Stimulated activated CD4-positive, alpha-beta T cell treated with anti-CD3 and anti-CD28 coated beads, Interleukin-2, amount 100 ng/mL, for 48 hours (primary cell): ENCODE measurements around the gene USP34.
"Not testable (repeated sequence)": the region's sequence is repeated elsewhere in the genome, so short reads cannot be mapped to it uniquely, and the experiment has no call there.

Source experiments
- DNase-seq, 2 donors: peaks; one replicate each; pipeline ENCODE4 v3.0.0-alpha.2; 2020

USP34 gene

GRCh38 chr2:61181382-61182058 lies 289.4 kb downstream of the USP34 start:
- DNase-seq = no peak

- DNase-seq = no peak
Measured at GRCh38 chr2:61180686-61181085, 290.2 kb downstream of the USP34 start.

GRCh38 chr2:61179701-61180639 lies 290.9 kb downstream of the USP34 start:
- no peak for DNase-seq

GRCh38 chr2:61178603-61179545 lies 292.0 kb downstream of the USP34 start:
- peak in 1 of 2 donors; percentile 21 for DNase-seq

GRCh38 chr2:61177727-61178549 lies 292.9 kb downstream of the USP34 start:
- peak; percentile 22 to 32 for DNase-seq

GRCh38 chr2:61176755-61177726 lies 293.8 kb downstream of the USP34 start:
- peak; percentile 94 to 95 for DNase-seq

GRCh38 chr2:61175036-61175435 lies 295.9 kb downstream of the USP34 start:
- no peak for DNase-seq

- no peak for DNase-seq
Measured at GRCh38 chr2:61173116-61173515, 297.8 kb downstream of the USP34 start.

GRCh38 chr2:61172671-61173070 lies 298.2 kb downstream of the USP34 start:
- no peak for DNase-seq

GRCh38 chr2:61167579-61167978 lies 303.3 kb downstream of the USP34 start:
- no peak for DNase-seq

GRCh38 chr2:61165946-61166345 lies 304.9 kb downstream of the USP34 start:
- no peak for DNase-seq

- DNase-seq = not testable (repeated sequence)
Measured at GRCh38 chr2:61165082-61165481, 305.8 kb downstream of the USP34 start.

- DNase-seq = no peak
Measured at GRCh38 chr2:61162721-61163120, 308.2 kb downstream of the USP34 start.

- DNase-seq = no peak
Measured at GRCh38 chr2:61161888-61162287, 309.0 kb downstream of the USP34 start, which contains the start of gene C2orf74. Gene C2orf74 (plus strand): TSS chr2:61162188. CDS start chr2:61162515, 327 bp downstream.

GRCh38 chr2:61158356-61158955 lies 312.4 kb downstream of the USP34 start:
- no peak for DNase-seq

GRCh38 chr2:61157371-61158003 lies 313.4 kb downstream of the USP34 start:
- DNase-seq = no peak

GRCh38 chr2:61151436-61151835 lies 319.5 kb downstream of the USP34 start:
- no peak for DNase-seq

- no peak for DNase-seq
Measured at GRCh38 chr2:61149074-61149473, 321.8 kb downstream of the USP34 start.

GRCh38 chr2:61148091-61148490 lies 322.8 kb downstream of the USP34 start:
- not testable (repeated sequence) for DNase-seq

GRCh38 chr2:61145990-61146389 lies 324.9 kb downstream of the USP34 start:
- no peak for DNase-seq
